H1 (cell line): Measurements from ENCODE around the gene TBC1D22A. TPM values are rescaled to one million over a fixed set of nuclear protein-coding genes. Genes with fewer than 3 reads are reported as not detected.

ENCODE experiments used
- CTCF ChIA-PET: fragments of 300-600 bp; sonication (Branson Sonifier 250); formaldehyde crosslinking; loops from one replicate; lab custom pipeline; 2021; ENCODE audit not compliant: partially characterized antibody; lab: Charles Lee
- POLR2A ChIA-PET: fragments of 300-600 bp; sonication (Branson Sonifier 250); formaldehyde crosslinking; loops from one replicate; lab custom pipeline; 2021; ENCODE audit warnings: inconsistent platforms; ENCODE audit not compliant: partially characterized antibody; lab: Charles Lee
- DNase-seq, 2 experiments: peaks; one replicate each; pipeline versions ENCODE4 v3.0.0 to v3.0.0-alpha.2; 2010 to 2022; ENCODE audit warnings: low spot score in 2 of 2, low read depth in 1 of 2, mixed read lengths in 1 of 2
- FAIRE-seq: peaks from 2 replicates; lab custom pipeline; 2011; peaks lifted over from hg19 to GRCh38; lab: Jason Lieb, UNC
- H2AFZ ChIP-seq: 2 replicates; pipeline ENCODE4 v1.8.1; 2012; ENCODE audit warnings: low read length, inconsistent platforms
- H2AK5ac ChIP-seq: 2 replicates; pipeline ENCODE4 v1.6.1; 2013; ENCODE audit warnings: low read depth, low read length
- H2BK120ac ChIP-seq: replicated peaks from 2 replicates; pipeline ENCODE3; 2013; ENCODE audit warnings: low read depth, low read length, inconsistent platforms
- H2BK12ac ChIP-seq: 2 replicates; pipeline ENCODE4 v1.6.1; 2013; ENCODE audit warnings: low read depth, low read length
- H2BK15ac ChIP-seq: 2 replicates; pipeline ENCODE4 v1.6.1; 2013; ENCODE audit warnings: low read length
- H2BK20ac ChIP-seq: 2 replicates; pipeline ENCODE4 v1.6.1; 2013; ENCODE audit warnings: low read length
- H2BK5ac ChIP-seq: 2 replicates; pipeline ENCODE4 v1.6.1; 2013; ENCODE audit warnings: low read depth, low read length
- H3K14ac ChIP-seq: 2 replicates; pipeline ENCODE4 v1.6.1; 2013; ENCODE audit warnings: inconsistent platforms; ENCODE audit not compliant: insufficient read length
- H3K18ac ChIP-seq: 2 replicates; pipeline ENCODE4 v1.6.1; 2013; ENCODE audit warnings: low read length; ENCODE audit errors: extremely low read depth
- H3K23ac ChIP-seq: 2 replicates; pipeline ENCODE4 v1.6.1; 2013; ENCODE audit warnings: inconsistent platforms; ENCODE audit not compliant: insufficient read length
- H3K23me2 ChIP-seq: 2 replicates; pipeline ENCODE4 v1.6.1; 2013; ENCODE audit warnings: low read depth, low read length
- H3K27ac ChIP-seq: 2 replicates; pipeline ENCODE4 v1.6.1; 2011; ENCODE audit warnings: low read depth, low read length, inconsistent platforms
- H3K27me3 ChIP-seq, 4 experiments: replicated peaks in 1 of 4; 1 replicate in 1 of 4; 2 replicates in 3 of 4; pipeline versions ENCODE4 v1.6.1 to v1.8.1; 2011 to 2013; ENCODE audit warnings: low read length in 3 of 4, mild to moderate bottlenecking in 3 of 4, inconsistent platforms in 2 of 4, mixed read lengths in 2 of 4, moderate library complexity in 1 of 4; ENCODE audit not compliant: control insufficient read depth in 3 of 4, insufficient read depth in 3 of 4; ENCODE audit errors: extremely low read depth in 1 of 4
- H3K36me3 ChIP-seq, 4 experiments: 2 replicates each; pipeline versions ENCODE4 v1.6.1 to v1.8.1; 2011 to 2013; ENCODE audit warnings: mild to moderate bottlenecking in 4 of 4, low read length in 3 of 4, moderate library complexity in 2 of 4, control low read depth in 1 of 4, inconsistent platforms in 1 of 4; ENCODE audit not compliant: insufficient read depth in 4 of 4, control insufficient read depth in 2 of 4
- H3K4ac ChIP-seq: replicated peaks from 2 replicates; pipeline ENCODE3; 2013; ENCODE audit warnings: low read length, low read depth, mixed read lengths, inconsistent platforms; ENCODE audit not compliant: insufficient read length
- H3K4me1 ChIP-seq, 4 experiments: replicated peaks in 1 of 4; 1 replicate in 1 of 4; 2 replicates in 3 of 4; pipeline versions ENCODE4 v1.6.1 to v1.8.1; 2011 to 2013; ENCODE audit warnings: low read length in 3 of 4, inconsistent platforms in 2 of 4, mixed read lengths in 1 of 4; ENCODE audit not compliant: insufficient read depth in 4 of 4, control insufficient read depth in 3 of 4
- H3K4me2 ChIP-seq, 2 experiments: 2 replicates each; pipeline versions ENCODE4 v1.6.1 to v1.8.1; 2011 to 2013; ENCODE audit warnings: low read depth in 2 of 2, low read length in 2 of 2, control low read depth in 1 of 2, inconsistent platforms in 1 of 2, mild to moderate bottlenecking in 1 of 2; ENCODE audit not compliant: insufficient read depth in 1 of 2
- H3K4me3 ChIP-seq, 4 experiments: fragments of 200-600, 300-600 bp in 1 of 4; sonication (generic), shearing (Covaris generic), sonication (Bioruptor Twin) in 1 of 4; 2 replicates each; pipeline versions ENCODE4 v1.5.1 to v1.8.1; 2011 to 2016; ENCODE audit warnings: low read length in 4 of 4, low read depth in 3 of 4, control low read depth in 2 of 4, inconsistent platforms in 2 of 4, mild to moderate bottlenecking in 2 of 4, mixed read lengths in 1 of 4, moderate library complexity in 1 of 4; ENCODE audit not compliant: insufficient read depth in 2 of 4; ENCODE audit errors: extremely low read depth in 1 of 4
- H3K56ac ChIP-seq: replicated peaks from 2 replicates; pipeline ENCODE3; 2013; ENCODE audit warnings: low read depth, mild to moderate bottlenecking, mixed read lengths, low read length, inconsistent platforms; ENCODE audit not compliant: insufficient read length
- H3K79me1 ChIP-seq: 2 replicates; pipeline ENCODE4 v1.6.1; 2013; ENCODE audit warnings: low read depth, low read length, control low read depth
- H3K79me2 ChIP-seq, 2 experiments: 2 replicates each; pipeline versions ENCODE4 v1.6.1 to v1.8.1; 2012 to 2013; ENCODE audit warnings: low read length in 2 of 2, mild to moderate bottlenecking in 2 of 2, inconsistent platforms in 1 of 2; ENCODE audit not compliant: insufficient read depth in 2 of 2, control insufficient read depth in 1 of 2
- H3K9ac ChIP-seq, 4 experiments: replicated peaks in 1 of 4; 1 replicate in 1 of 4; 2 replicates in 3 of 4; pipeline versions ENCODE4 v1.6.1 to v1.8.1; 2011 to 2013; ENCODE audit warnings: low read depth in 3 of 4, low read length in 3 of 4, control low read depth in 2 of 4, mild to moderate bottlenecking in 2 of 4, moderate library complexity in 2 of 4, inconsistent platforms in 1 of 4; ENCODE audit errors: extremely low read depth in 1 of 4
- H3K9me3 ChIP-seq, 2 experiments: 2 replicates each; pipeline versions ENCODE4 v1.6.1 to v1.8.1; 2012 to 2013; ENCODE audit warnings: mild to moderate bottlenecking in 2 of 2, moderate library complexity in 2 of 2, control low read depth in 1 of 2, inconsistent platforms in 1 of 2, low read depth in 1 of 2, low read length in 1 of 2, mixed read lengths in 1 of 2; ENCODE audit not compliant: insufficient read depth in 2 of 2
- H4K20me1 ChIP-seq, 2 experiments: replicated peaks in 1 of 2; 2 replicates each; pipeline versions ENCODE3 to v1.8.1; 2011 to 2013; ENCODE audit warnings: inconsistent platforms in 2 of 2, low read length in 2 of 2, mild to moderate bottlenecking in 1 of 2; ENCODE audit not compliant: insufficient read depth in 2 of 2, control insufficient read depth in 1 of 2
- H4K5ac ChIP-seq: 2 replicates; pipeline ENCODE4 v1.6.1; 2013; ENCODE audit warnings: low read length, low read depth, mixed read lengths, inconsistent platforms; ENCODE audit not compliant: insufficient read length
- H4K8ac ChIP-seq: 2 replicates; pipeline ENCODE4 v1.8.0; 2013; ENCODE audit warnings: mild to moderate bottlenecking, moderate library complexity, low read length, inconsistent platforms; ENCODE audit not compliant: insufficient read depth; ENCODE audit errors: extremely low read depth
- H4K91ac ChIP-seq: replicated peaks from 2 replicates; pipeline ENCODE3; 2013; ENCODE audit warnings: low read length, mixed read lengths, inconsistent platforms; ENCODE audit not compliant: insufficient read length
- ATF3 ChIP-seq: IDR thresholded peaks from 2 replicates; pipeline ENCODE4 v1.6.1; 2011; ENCODE audit warnings: low read depth, mild to moderate bottlenecking, low read length; ENCODE audit not compliant: insufficient read depth
- CBX8 ChIP-seq: fragments of 300-800, 300-1000 bp; sonication (generic); IDR thresholded peaks from 2 replicates; pipeline ENCODE4 v1.7.1; 2016; ENCODE audit warnings: low read depth, low read length, borderline replicate concordance
- CEBPB ChIP-seq: IDR thresholded peaks from 2 replicates; pipeline ENCODE4 v1.6.1; 2012; ENCODE audit warnings: low read depth, low read length
- CHD2 ChIP-seq: IDR thresholded peaks from 2 replicates; pipeline ENCODE4 v1.6.1; 2012; ENCODE audit warnings: low read length, improper control_type of control experiment
- EGR1 ChIP-seq: IDR thresholded peaks from 2 replicates; pipeline ENCODE4 v1.6.1; 2011; ENCODE audit warnings: low read depth, low read length, borderline replicate concordance
- EZH2 ChIP-seq: fragments of 200-600 bp; sonication (generic); IDR thresholded peaks from 2 replicates; pipeline ENCODE4 v1.7.1; 2012; ENCODE audit warnings: low read depth, mild to moderate bottlenecking, moderate library complexity, low read length, inconsistent platforms; ENCODE audit not compliant: severe bottlenecking
- POLR2A ChIP-seq, 2 experiments: IDR thresholded peaks; 1 replicate in 1 of 2; 2 replicates in 1 of 2; pipeline ENCODE4 v1.6.1; 2011; ENCODE audit warnings: low read depth in 2 of 2, low read length in 2 of 2, mild to moderate bottlenecking in 2 of 2; ENCODE audit errors: control extremely low read depth in 1 of 2
- SUZ12 ChIP-seq: fragments of 200-600 bp; sonication (generic); IDR thresholded peaks from 2 replicates; pipeline ENCODE4 v1.6.1; 2012; ENCODE audit warnings: mild to moderate bottlenecking, inconsistent platforms, low read length, moderate library complexity, mixed read lengths
- TAF1 ChIP-seq: IDR thresholded peaks from 2 replicates; pipeline ENCODE4 v1.6.1; 2011; ENCODE audit warnings: mild to moderate bottlenecking, low read depth, low read length
- USF2 ChIP-seq: IDR thresholded peaks from 2 replicates; pipeline ENCODE4 v1.6.1; 2011; ENCODE audit warnings: low read length, improper control_type of control experiment
- WGBS, 2 experiments: shearing (Covaris generic) in 1 of 2; methylation state at CpG; one replicate each; pipeline versions ENCODE4 v1.1.6 to v1.1.7; 2013 to 2015; ENCODE audit warnings: low lambda C conversion rate in 2 of 2, mixed read lengths in 2 of 2, inconsistent platforms in 1 of 2, low coverage in 1 of 2, missing lambda C conversion rate in 1 of 2; ENCODE audit not compliant: insufficient replicate concordance in 2 of 2, insufficient coverage in 1 of 2, insufficient read length in 1 of 2; ENCODE audit errors: extremely low coverage in 1 of 2, missing lambda C conversion rate in 1 of 2; 5-methylcytosine and 5-hydroxymethylcytosine counted together
- polyA plus RNA-seq, 7 experiments: library from polyadenylated mRNA; depleted of rRNA in 3 of 7; stranded (reverse) in 5 of 7; unstranded in 2 of 7; fragments of >200 nt in 5 of 7; fragments of 200-250 nt in 2 of 7; gene quantifications; 1 replicate in 5 of 7; 2 replicates in 1 of 7; 4 replicates in 1 of 7; pipeline versions ENCODE4 v1.2.1 to v1.2.3, GENCODE V29; 2011 to 2013; ENCODE audit warnings: missing spikeins in 2 of 7, mixed read lengths in 2 of 7
- total RNA-seq: library from RNA; stranded (reverse); fragmentation: NEBNext Ultra II Directional; extraction: Animal tissue kit (Norgen Biotek cat#: 25700); gene quantifications from 2 replicates; pipeline ENCODE4 v1.2.1, GENCODE V29; 2021

Gene TBC1D22A
- total and polyA plus RNA-seq, 2 of the 8 experiments (the other 6 are each of a cell fraction or from before 2014, with no cell fraction given) = 11.9 to 18.4 TPM

GRCh38 chr22:46781291-46781690, 18.8 kb downstream of the TBC1D22A start:
- no peak overlapping the region for H3K4me2 ChIP-seq
- H3K4me3 ChIP-seq = no peak overlapping the region
- no peak overlapping the region for H3K18ac ChIP-seq
- no peak for TF ChIP-seq TAF1
- no peak for TF ChIP-seq ATF3
- no peak for TF ChIP-seq SUZ12
- no peak for TF ChIP-seq EGR1
- TF ChIP-seq EZH2 = no peak
- no peak for TF ChIP-seq CHD2
- no peak for TF ChIP-seq USF2
- TF ChIP-seq CBX8 = no peak
- no peak for TF ChIP-seq CEBPB
- no peak for TF ChIP-seq POLR2A (IDR thresholded peaks at IDR 0.05; ENCODE audit: control extremely low read depth in 1 of 2, low read depth in 2 of 2, low read length in 2 of 2)
- TF ChIP-seq, all 59 proteins: peak for 0
- H3K79me1 ChIP-seq = peaks cover 14% of the 10 kb centered on the region
- ChIA-PET CTCF (interaction anchor here (0.8 to 3.4 kb wide), 6 partner anchors 12 to 46 kb away, joined by 3 to 15 read pairs (median 4); no protein-coding TSS in a partner anchor), POLR2A (interaction anchor here (0.6 kb wide), 2 partner anchors 18 to 59 kb away, joined by 3 read pairs; partner anchors contain the start of gene TBC1D22A)
- H2AK5ac ChIP-seq = no peak overlapping the region
- H3K9ac ChIP-seq = no peak overlapping the region
- no peak for FAIRE-seq
- peaks cover 0 to 75% of the 10 kb centered on the region in 2 experiments; a peak in 2 of 4 replicates for H3K79me2 ChIP-seq
- 82% methylated on average over 9 of the region's 9 CpGs; no CpG with 5 or more reads in 1 of the 2 experiments for WGBS, 2 experiments
- H2BK12ac ChIP-seq = no peak overlapping the region
- H3K27me3 ChIP-seq = no peaks in the 10 kb centered on the region; a peak in 1 of 7 replicates
- no peak overlapping the region for H3K56ac ChIP-seq
- no peaks in the 10 kb centered on the region for H3K9me3 ChIP-seq
- H3K4me1 ChIP-seq = no peaks in the 10 kb centered on the region; a peak in 1 of 7 replicates
- H3K23ac ChIP-seq = no peak overlapping the region
- no peak overlapping the region for H2BK5ac ChIP-seq
- H3K27ac ChIP-seq = no peak overlapping the region
- no peak overlapping the region for H3K14ac ChIP-seq
- H4K20me1 ChIP-seq = peaks cover 3 to 6% of the 10 kb centered on the region in 2 experiments
- no peak for DNase-seq
- H3K23me2 ChIP-seq = no peaks in the 10 kb centered on the region
- no peak overlapping the region for H4K5ac ChIP-seq
- H3K4ac ChIP-seq = no peak overlapping the region
- H2BK120ac ChIP-seq = no peak overlapping the region
- no peak overlapping the region for H2AFZ ChIP-seq
- H2BK15ac ChIP-seq = no peak overlapping the region
- H4K91ac ChIP-seq = no peak overlapping the region
- no peaks in the 10 kb centered on the region for H3K36me3 ChIP-seq
- H2BK20ac ChIP-seq = no peak overlapping the region
- H4K8ac ChIP-seq = no peak overlapping the region
